Hepatocyte (in vitro differentiated cells): ENCODE measurements around the gene CACNA2D1.

ENCODE experiments used
- CTCF ChIP-seq: fragments of 200-600 bp; sonication (generic); IDR thresholded peaks from 2 replicates; pipeline ENCODE4 v1.5.1; 2016; ENCODE audit warnings: antibody characterized with exemption, mild to moderate bottlenecking; ENCODE audit not compliant: poor library complexity
- EZH2 ChIP-seq: fragments of 200-600 bp; sonication (generic); IDR thresholded peaks from 2 replicates; pipeline ENCODE4 v1.6.1; 2016; ENCODE audit warnings: antibody characterized with exemption, mild to moderate bottlenecking, borderline replicate concordance

- TF ChIP-seq CTCF = no peak
- TF ChIP-seq EZH2 = no peak
Observed at GRCh38 chr7:82375129-82375528, 68.4 kb downstream of the CACNA2D1 start.
